Glutamatergic neuron (in vitro differentiated cells): ENCODE results near the gene LIMS2. TPM values are rescaled to one million over a fixed set of nuclear protein-coding genes. Genes with fewer than 3 reads are reported as not detected.

ENCODE experiments used
- DNase-seq: peaks from one replicate; pipeline ENCODE4 v3.0.0; 2022
- H3K27ac Mint-ChIP-seq: one replicate; pipeline ENCODE4 v1.8.0; 2020; ENCODE audit warnings: mild to moderate bottlenecking, mixed read lengths, inconsistent platforms; ENCODE audit not compliant: unreplicated experiment
- H3K27me3 Mint-ChIP-seq: one replicate; pipeline ENCODE4 v1.8.0; 2020; ENCODE audit warnings: mild to moderate bottlenecking, moderate library complexity, mixed read lengths, inconsistent platforms; ENCODE audit not compliant: unreplicated experiment
- H3K36me3 Mint-ChIP-seq: one replicate; pipeline ENCODE4 v1.8.0; 2020; ENCODE audit warnings: mild to moderate bottlenecking, mixed read lengths, inconsistent platforms; ENCODE audit not compliant: unreplicated experiment
- H3K4me1 Mint-ChIP-seq: one replicate; pipeline ENCODE4 v1.8.0; 2020; ENCODE audit warnings: mild to moderate bottlenecking, low read depth, mixed read lengths, inconsistent platforms; ENCODE audit not compliant: unreplicated experiment
- H3K4me3 Mint-ChIP-seq: one replicate; pipeline ENCODE4 v1.8.0; 2020; ENCODE audit warnings: mild to moderate bottlenecking, mixed read lengths, inconsistent platforms; ENCODE audit not compliant: unreplicated experiment
- H3K9me3 Mint-ChIP-seq: one replicate; pipeline ENCODE4 v1.8.0; 2020; ENCODE audit warnings: mild to moderate bottlenecking, moderate library complexity, mixed read lengths, inconsistent platforms; ENCODE audit not compliant: unreplicated experiment
- CTCF ChIP-seq: fragments of 200-600 bp; sonication (generic); IDR thresholded peaks from one replicate; pipeline ENCODE4 v1.5.0; 2021; ENCODE audit not compliant: partially characterized antibody, unreplicated experiment
- total RNA-seq: library from RNA; stranded (reverse); fragmentation: NEBNext Ultra II Directional; extraction: Animal tissue kit (Norgen Biotek cat#: 25700); gene quantifications from one replicate; pipeline ENCODE4 v1.2.1, GENCODE V29; 2021; ENCODE audit not compliant: unreplicated experiment

LIMS2 gene
- total RNA-seq, 1 donor from 2014 or later, result 0.29 TPM

GRCh38 chr2:127685410-127686080, 10.2 kb upstream of the LIMS2 start:
- H3K4me3 Mint-ChIP-seq, result no peak overlapping the region
- H3K9me3 Mint-ChIP-seq, result peaks cover 7% of the 10 kb centered on the region
- peaks cover 3% of the 10 kb centered on the region for H3K4me1 Mint-ChIP-seq
- H3K27ac Mint-ChIP-seq, result no peak overlapping the region
- H3K36me3 Mint-ChIP-seq, result peaks cover 8% of the 10 kb centered on the region
- peaks cover 6% of the 10 kb centered on the region for H3K27me3 Mint-ChIP-seq
- no peak for TF ChIP-seq CTCF
- DNase-seq, result no peak

GRCh38 chr2:127683757-127684156, 8.4 kb upstream of the LIMS2 start:
- no peak overlapping the region for H3K4me3 Mint-ChIP-seq
- H3K27ac Mint-ChIP-seq, result no peak overlapping the region
- H3K4me1 Mint-ChIP-seq, result peaks cover 3% of the 10 kb centered on the region
- no peak for TF ChIP-seq CTCF
- peaks cover 4% of the 10 kb centered on the region for H3K36me3 Mint-ChIP-seq
- DNase-seq, result no peak
- peaks cover 6% of the 10 kb centered on the region for H3K27me3 Mint-ChIP-seq
- peaks cover 4% of the 10 kb centered on the region for H3K9me3 Mint-ChIP-seq

- TF ChIP-seq CTCF, result no peak
- Mint-ChIP-seq H3K4me1 (peaks cover 3% of the 10 kb centered on the region), H3K4me3 (no peak overlapping the region), H3K27me3 (peaks cover 10% of the 10 kb centered on the region), H3K9me3 (peaks cover 3% of the 10 kb centered on the region), H3K36me3 (no peaks in the 10 kb centered on the region), H3K27ac (no peak overlapping the region)
- no peak for DNase-seq
These were observed 7.7 kb upstream of the LIMS2 start for GRCh38 chr2:127683056-127683455.

GRCh38 chr2:127681976-127682857, 6.9 kb upstream of the LIMS2 start:
- no peak overlapping the region for H3K4me3 Mint-ChIP-seq
- H3K4me1 Mint-ChIP-seq, result peaks cover 3% of the 10 kb centered on the region
- no peaks in the 10 kb centered on the region for H3K36me3 Mint-ChIP-seq
- no peak overlapping the region for H3K27ac Mint-ChIP-seq
- H3K9me3 Mint-ChIP-seq, result peaks cover 3% of the 10 kb centered on the region
- no peak for DNase-seq
- TF ChIP-seq CTCF, result no peak
- peaks cover 14% of the 10 kb centered on the region for H3K27me3 Mint-ChIP-seq
